BLaER1 treated with 17β-estradiol and CSF1 and Interleukin-3, amounts not matched to agents 10 nM and 100 nM (cell line): ENCODE measurements around the gene KRTAP29-1.
"Not testable (repeated sequence)": the region's sequence is repeated elsewhere in the genome, so short reads cannot be mapped to it uniquely, and the experiment has no call there.

Experiments used
- H3K27ac ChIP-seq, 11 experiments: shearing (Covaris generic); formaldehyde crosslinking; 2 replicates each; pipeline ENCODE4 v1.8.1; 2022
- H3K27me3 ChIP-seq, 11 experiments: shearing (Covaris generic); formaldehyde crosslinking; 2 replicates each; pipeline ENCODE4 v1.8.1; 2022
- H3K36me3 ChIP-seq, 11 experiments: shearing (Covaris generic); formaldehyde crosslinking; 2 replicates each; pipeline ENCODE4 v1.8.1; 2022
- H3K4me1 ChIP-seq, 10 experiments: shearing (Covaris generic); formaldehyde crosslinking; 2 replicates each; pipeline ENCODE4 v1.8.1; 2022
- H3K4me2 ChIP-seq, 11 experiments: shearing (Covaris generic); formaldehyde crosslinking; 2 replicates each; pipeline ENCODE4 v1.8.1; 2022
- H3K4me3 ChIP-seq, 10 experiments: shearing (Covaris generic); formaldehyde crosslinking; 2 replicates each; pipeline ENCODE4 v1.8.1; 2022
- H3K9ac ChIP-seq, 11 experiments: shearing (Covaris generic); formaldehyde crosslinking; 2 replicates each; pipeline ENCODE4 v1.8.1; 2022
- H3K9me3 ChIP-seq, 11 experiments: shearing (Covaris generic); formaldehyde crosslinking; replicated peaks in 1 of 11; 2 replicates each; pipeline ENCODE4 v1.8.1; 2022
- H4K20me1 ChIP-seq, 11 experiments: shearing (Covaris generic); formaldehyde crosslinking; 2 replicates each; pipeline ENCODE4 v1.8.1; 2022
- Cebpa-rat ChIP-seq, 11 experiments: shearing (Covaris generic); IDR thresholded peaks; 2 replicates each; pipeline ENCODE4 v1.8.1; 2022

KRTAP29-1 gene

DNA sequence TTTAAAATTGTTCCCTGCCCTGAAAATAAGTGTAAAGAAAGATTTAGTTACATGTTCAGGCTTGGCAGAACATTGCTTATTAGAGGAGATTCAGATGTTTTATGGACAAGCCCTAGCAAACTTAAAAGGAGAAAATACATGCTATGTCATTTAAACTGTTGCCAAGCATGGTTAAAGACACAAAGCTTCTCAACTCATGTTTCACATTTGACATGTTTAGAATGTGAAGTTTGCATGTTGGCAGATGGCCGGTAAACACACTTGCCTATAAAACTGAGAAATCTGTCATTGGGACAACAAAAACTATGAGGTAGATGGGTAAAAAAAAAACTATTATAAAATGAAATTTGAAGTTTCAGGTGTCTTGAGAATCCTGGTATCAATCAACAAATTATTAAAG, 5.8 kb downstream of the KRTAP29-1 start:
- peaks cover 0 to 5% (median 0%) of the 10 kb centered on the region in 10 experiments; a peak in 1 of 20 replicates for H3K4me1 ChIP-seq
- no peaks in the 10 kb centered on the region for H3K27me3 ChIP-seq
- no peak overlapping the region for H3K4me3 ChIP-seq
- no peaks in the 10 kb centered on the region for H4K20me1 ChIP-seq
- H3K4me2 ChIP-seq = no peak overlapping the region
- H3K9me3 ChIP-seq = peaks cover 0 to 13% (median 6%) of the 10 kb centered on the region in 11 experiments; a peak in 11 of 22 replicates
- no peak for TF ChIP-seq Cebpa-rat (IDR thresholded peaks at IDR 0.05)
- H3K9ac ChIP-seq = no peak overlapping the region
- H3K27ac ChIP-seq = no peak overlapping the region
- H3K36me3 ChIP-seq = no peaks in the 10 kb centered on the region

- no peaks in the 10 kb centered on the region for H3K27me3 ChIP-seq
- no peak overlapping the region for H3K9ac ChIP-seq
- H3K4me3 ChIP-seq = no peak overlapping the region
- H3K9me3 ChIP-seq = peaks cover 0 to 8% (median 0%) of the 10 kb centered on the region in 11 experiments; a peak in 6 of 22 replicates
- no peak overlapping the region for H3K4me2 ChIP-seq
- no peaks in the 10 kb centered on the region for H3K36me3 ChIP-seq
- H4K20me1 ChIP-seq = no peaks in the 10 kb centered on the region
- no peak for TF ChIP-seq Cebpa-rat (IDR thresholded peaks at IDR 0.05)
- no peak overlapping the region for H3K27ac ChIP-seq
- peaks cover 0 to 5% (median 0%) of the 10 kb centered on the region in 10 experiments; a peak in 1 of 20 replicates for H3K4me1 ChIP-seq
These were observed 8.6 kb downstream of the KRTAP29-1 start for GRCh38 chr17:41294016-41294415.

GRCh38 chr17:41287050-41287449, 15.6 kb downstream of the KRTAP29-1 start:
- Histone ChIP-seq H3K4me1 (peaks cover 0 to 37% (median 11%) of the 10 kb centered on the region in 10 experiments; a peak in 12 of 20 replicates), H3K36me3 (no peaks in the 10 kb centered on the region), H3K9ac (no peak overlapping the region), H3K4me3 (no peak overlapping the region), H3K27me3 (no peaks in the 10 kb centered on the region), H3K4me2 (peak overlapping the region in 2 of 11 experiments; percentile 2 to 17; a peak in 2 of 22 replicates), H4K20me1 (no peaks in the 10 kb centered on the region), H3K27ac (no peak overlapping the region), H3K9me3 (no peaks in the 10 kb centered on the region)
- TF ChIP-seq Cebpa-rat (IDR thresholded peaks at IDR 0.05) = no peak

DNA sequence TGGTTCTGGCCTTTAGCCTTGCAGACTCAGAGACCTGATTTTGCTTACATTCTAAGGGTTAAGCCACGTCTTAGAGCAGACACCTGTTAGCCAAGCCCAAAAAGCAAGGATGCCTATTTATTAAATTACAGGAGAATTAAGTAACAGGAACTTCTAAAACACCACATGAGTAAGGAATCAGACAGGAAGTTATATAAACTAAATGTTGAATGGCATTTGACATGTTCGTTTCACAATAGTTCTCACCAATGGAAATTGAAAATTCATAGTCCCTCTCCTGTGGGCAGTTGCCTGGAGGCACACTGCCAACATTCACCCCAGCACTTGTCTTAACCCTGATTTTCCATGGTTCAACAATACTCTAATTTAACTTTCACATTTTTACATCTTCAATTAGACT, 18.1 kb downstream of the KRTAP29-1 start:
- H3K27ac ChIP-seq = no peak overlapping the region
- no peaks in the 10 kb centered on the region for H3K27me3 ChIP-seq
- H3K9me3 ChIP-seq = 0 out of 22 replicates have a peak, but pooled peaks cover 0 to 6% (median 0%) of the 10 kb centered on the region in 11 experiments
- peaks cover 0 to 37% (median 11%) of the 10 kb centered on the region in 10 experiments; a peak in 12 of 20 replicates for H3K4me1 ChIP-seq
- H3K4me2 ChIP-seq = peak overlapping the region in 7 of 11 experiments; percentile 11 to 69 (median 38); a peak in 13 of 22 replicates
- H4K20me1 ChIP-seq = no peaks in the 10 kb centered on the region
- peak in 2 of 11 experiments; percentile 15 to 30; a peak in 1 of 22 replicates for TF ChIP-seq Cebpa-rat (IDR thresholded peaks at IDR 0.05)
- H3K36me3 ChIP-seq = no peaks in the 10 kb centered on the region
- no peak overlapping the region for H3K9ac ChIP-seq
- H3K4me3 ChIP-seq = no peak overlapping the region

GRCh38 chr17:41284043-41284442, 18.6 kb downstream of the KRTAP29-1 start:
- Histone ChIP-seq H3K9me3 (0 out of 22 replicates have a peak, but pooled peaks cover 0 to 6% (median 0%) of the 10 kb centered on the region in 11 experiments), H3K4me1 (peaks cover 0 to 37% (median 11%) of the 10 kb centered on the region in 10 experiments; a peak in 12 of 20 replicates), H3K4me3 (no peak overlapping the region), H3K36me3 (no peaks in the 10 kb centered on the region), H3K4me2 (peak overlapping the region in 7 of 11 experiments; percentile 11 to 69 (median 38); a peak in 12 of 22 replicates), H3K27me3 (no peaks in the 10 kb centered on the region), H3K27ac (no peak overlapping the region), H3K9ac (no peak overlapping the region), H4K20me1 (no peaks in the 10 kb centered on the region)
- no peak for TF ChIP-seq Cebpa-rat (IDR thresholded peaks at IDR 0.05)

GRCh38 chr17:41278176-41278955, 24.3 kb downstream of the KRTAP29-1 start:
- Histone ChIP-seq H3K9me3 (0 out of 22 replicates have a peak, but pooled peaks cover 0 to 6% (median 0%) of the 10 kb centered on the region in 11 experiments), H3K4me1 (peaks cover 0 to 12% (median 0%) of the 10 kb centered on the region in 10 experiments; a peak in 5 of 20 replicates), H3K9ac (no peak overlapping the region), H3K27me3 (no peaks in the 10 kb centered on the region), H4K20me1 (no peaks in the 10 kb centered on the region), H3K4me3 (no peak overlapping the region), H3K36me3 (no peaks in the 10 kb centered on the region), H3K4me2 (no peak overlapping the region), H3K27ac (no peak overlapping the region)
- no peak for TF ChIP-seq Cebpa-rat (IDR thresholded peaks at IDR 0.05)

GRCh38 chr17:41275648-41276190, 26.9 kb downstream of the KRTAP29-1 start, which contains the start of gene KRTAP9-7:
TSS of gene KRTAP9-7 (plus strand) at chr17:41275698. CDS start at chr17:41275698, 0 bp downstream.
- Histone ChIP-seq H3K4me2 (peak within 1 kb of the TSS in 3 of 11 experiments; percentile 23 to 37 (median 29); a peak in 3 of 22 replicates), H3K27ac (peak within 1 kb of the TSS in 1 of 11 experiments; percentile 14; a peak in 2 of 22 replicates)
- not testable (repeated sequence) for H4K20me1 ChIP-seq, H3K36me3 ChIP-seq, H3K4me1 ChIP-seq, H3K4me3 ChIP-seq, H3K27me3 ChIP-seq, H3K9ac ChIP-seq, H3K9me3 ChIP-seq

- Histone ChIP-seq H3K4me2 (no peak overlapping the region), H3K9ac (no peak overlapping the region), H3K4me1 (peaks cover 0 to 10% (median 0%) of the 10 kb centered on the region in 10 experiments; a peak in 4 of 20 replicates), H4K20me1 (no peaks in the 10 kb centered on the region), H3K9me3 (no peaks in the 10 kb centered on the region), H3K36me3 (no peaks in the 10 kb centered on the region), H3K4me3 (no peak overlapping the region), H3K27me3 (no peaks in the 10 kb centered on the region), H3K27ac (no peak overlapping the region)
- no peak for TF ChIP-seq Cebpa-rat (IDR thresholded peaks at IDR 0.05)
These were observed 30.8 kb downstream of the KRTAP29-1 start for GRCh38 chr17:41271858-41272257.

- H3K36me3 ChIP-seq, H3K4me3 ChIP-seq, H3K4me1 ChIP-seq, H3K27me3 ChIP-seq, H4K20me1 ChIP-seq, H3K27ac ChIP-seq, H3K9me3 ChIP-seq, H3K9ac ChIP-seq, H3K4me2 ChIP-seq: not testable (repeated sequence)
These were observed 31.3 kb downstream of the KRTAP29-1 start for GRCh38 chr17:41271323-41271722.
